ENCODE data around the gene LAMTOR1.

Gene LAMTOR1

GRCh38 chr11:72119198-72119597, 16.1 kb upstream of the LAMTOR1 start:
- no peak for DNase-seq (ENCODE audit: low read depth)

DNA sequence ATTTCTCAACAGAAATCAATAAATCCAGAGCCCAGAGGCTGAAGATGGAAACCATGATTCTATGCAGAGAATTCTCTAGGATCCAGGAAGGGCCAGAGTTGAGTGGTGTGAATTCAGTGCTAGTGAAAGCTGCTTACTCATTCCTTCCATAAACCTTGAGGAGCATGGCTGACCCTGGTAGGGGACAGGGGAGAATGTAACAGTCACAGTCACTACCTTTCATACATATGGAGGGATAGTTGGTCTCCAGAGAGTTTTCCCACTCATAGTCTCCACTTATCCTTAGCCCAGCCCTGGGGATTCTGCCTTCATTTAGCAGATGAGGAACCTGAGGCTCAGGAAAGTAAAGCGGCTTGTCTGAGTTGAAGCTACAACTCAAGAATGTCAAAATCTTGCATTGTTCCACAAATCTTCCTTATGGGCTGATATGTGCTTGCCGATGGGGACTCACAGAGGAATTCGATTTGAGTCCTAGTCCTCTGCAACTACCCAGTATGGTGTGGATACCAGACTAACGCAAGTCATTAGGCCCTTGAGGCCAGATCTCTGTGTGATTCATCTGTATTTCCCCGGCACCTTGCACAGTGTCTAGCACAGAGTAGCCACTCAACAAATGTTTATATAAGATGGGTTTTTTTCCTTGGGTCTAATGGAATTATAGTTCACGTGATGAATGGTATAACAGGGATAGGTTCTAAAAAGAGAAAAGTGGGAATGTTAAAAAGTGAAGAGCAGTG, 13.1 kb upstream of the LAMTOR1 start:
- no peak for DNase-seq (ENCODE audit: low read depth)

DNA sequence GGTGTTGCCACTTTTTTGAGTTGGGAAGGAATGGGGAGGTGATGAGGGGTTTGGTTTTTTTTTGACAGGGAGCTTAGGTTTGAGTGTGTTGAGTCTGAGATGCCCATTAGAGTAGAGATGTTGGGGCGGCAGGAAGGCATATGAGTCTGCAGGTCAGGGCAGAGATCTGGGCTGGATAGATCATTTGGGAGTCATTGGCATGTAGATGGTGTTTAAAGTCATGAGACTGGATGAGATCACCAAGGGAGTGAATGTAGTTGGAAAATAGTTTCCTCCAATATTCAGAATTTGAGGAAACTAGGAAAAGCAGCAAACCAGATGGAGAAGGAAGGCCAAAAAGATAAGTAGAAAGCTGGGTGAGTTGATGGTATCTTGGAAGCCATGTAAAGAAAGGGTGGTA, 11.5 kb upstream of the LAMTOR1 start:
- DNase-seq (ENCODE audit: low read depth) = no peak

DNA sequence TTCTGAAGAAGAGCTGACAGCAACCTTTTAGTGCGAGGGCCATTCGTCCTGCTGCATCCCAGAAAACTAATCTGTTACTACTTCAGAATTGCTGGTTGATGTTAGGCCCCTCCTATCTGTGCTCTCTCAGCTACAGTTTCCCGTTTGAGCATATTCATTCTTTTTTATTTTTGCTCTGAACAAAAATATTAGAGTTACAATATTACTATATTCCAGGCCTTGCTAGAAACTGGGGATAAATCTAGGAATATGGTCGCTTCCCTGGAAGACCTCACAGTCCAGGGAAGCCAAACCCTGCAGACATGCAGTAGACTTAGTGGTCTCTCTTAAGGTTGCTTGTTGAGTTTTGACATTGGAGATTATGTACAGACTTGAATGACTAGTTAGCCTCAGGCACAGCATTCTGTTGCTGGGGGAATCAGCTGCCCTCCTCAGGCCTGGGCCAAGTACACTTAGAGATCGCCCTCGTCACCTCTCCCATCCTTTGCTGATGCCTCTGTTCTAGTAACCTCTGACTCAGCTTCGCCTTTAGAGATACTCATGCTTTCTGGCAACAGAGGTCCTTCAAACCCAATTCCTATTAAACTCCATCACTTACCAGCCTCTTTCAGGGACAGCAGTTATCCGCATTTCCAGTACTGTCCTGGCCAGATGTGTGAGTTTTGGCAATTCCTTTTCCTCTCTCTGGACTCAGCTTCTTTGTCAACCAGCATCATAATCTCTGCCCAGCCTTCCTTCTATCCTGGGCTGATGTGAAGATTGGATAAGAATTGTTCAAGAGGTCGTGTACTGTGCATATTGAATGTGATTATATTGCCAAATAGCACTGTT, 10.1 kb upstream of the LAMTOR1 start:
- DNase-seq (ENCODE audit: low read depth) = no peak

- peak; percentile 99 for DNase-seq (ENCODE audit: low read depth)
Measured at GRCh38 chr11:72112143-72112977, 9.3 kb upstream of the LAMTOR1 start, which contains the start of gene ANAPC15. TSS of gene ANAPC15 (minus strand) at chr11:72112695. CDS start at chr11:72111276, 1,419 bp downstream.

DNA sequence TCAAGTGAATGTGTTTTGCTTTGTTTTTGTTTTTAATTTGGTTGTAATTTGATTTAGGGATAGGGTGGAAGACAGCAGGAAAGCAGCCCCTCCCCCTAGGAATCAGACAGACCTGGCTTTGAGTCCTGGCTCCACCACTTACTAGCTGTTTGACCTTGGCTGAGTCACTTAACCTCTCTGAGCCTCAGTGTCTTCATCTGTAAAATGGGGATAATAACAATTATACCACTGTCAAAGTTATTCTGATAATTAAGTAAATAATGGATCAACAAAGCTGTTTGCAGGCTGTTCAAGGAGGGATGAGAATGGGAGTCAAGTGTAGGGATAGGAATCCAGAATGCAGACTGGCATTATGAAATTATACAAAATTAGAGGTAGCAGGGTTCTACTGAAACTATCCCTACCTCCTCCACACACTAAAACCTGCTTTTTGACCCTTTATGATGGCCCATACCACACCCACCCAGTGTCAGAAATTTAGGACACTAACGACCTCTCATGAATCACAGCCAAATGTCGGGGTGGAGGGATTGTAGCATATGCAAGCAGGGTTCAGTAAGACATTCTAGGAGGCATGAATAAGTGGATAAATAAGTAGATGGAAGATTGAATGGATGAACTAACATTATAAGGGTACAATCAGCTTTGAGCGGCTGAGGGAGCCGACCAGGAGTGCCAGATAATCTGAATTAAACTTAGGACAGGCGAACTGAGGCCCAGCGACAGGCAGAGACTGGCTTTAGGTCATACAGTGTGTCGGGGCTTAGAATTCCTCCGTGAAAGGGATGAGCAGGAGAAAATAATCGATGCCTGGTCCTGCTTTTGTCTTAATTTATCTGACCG, 8.4 kb upstream of the LAMTOR1 start:
- no peak for DNase-seq (ENCODE audit: low read depth)

- no peak for DNase-seq (ENCODE audit: low read depth)
Measured at GRCh38 chr11:72105888-72106287, 2.8 kb upstream of the LAMTOR1 start, which contains the start of gene TOMT. TSS of gene TOMT (plus strand) at chr11:72105924. CDS start at chr11:72105952, 28 bp downstream.

DNA sequence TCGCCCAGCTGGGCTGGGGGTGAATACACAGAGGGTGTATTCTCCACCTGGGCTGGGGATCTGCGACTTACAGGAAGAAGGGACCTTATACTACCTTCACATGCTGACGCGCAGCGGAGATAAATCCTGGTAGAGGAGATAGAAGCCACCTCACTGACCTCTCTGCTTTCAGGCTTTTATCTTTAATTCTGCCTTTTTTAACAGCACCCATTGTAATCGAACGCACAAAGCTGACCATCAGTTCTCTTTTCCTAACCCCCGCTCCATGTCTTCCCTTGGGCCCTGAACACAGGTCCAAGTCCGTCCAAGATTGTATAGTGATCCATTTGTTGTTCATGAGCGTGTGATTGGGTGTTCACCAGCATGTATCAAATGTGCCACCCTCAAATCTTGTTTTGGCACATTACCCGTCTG, 664 bp upstream of the LAMTOR1 start:
- no peak for DNase-seq (ENCODE audit: low read depth)

DNA sequence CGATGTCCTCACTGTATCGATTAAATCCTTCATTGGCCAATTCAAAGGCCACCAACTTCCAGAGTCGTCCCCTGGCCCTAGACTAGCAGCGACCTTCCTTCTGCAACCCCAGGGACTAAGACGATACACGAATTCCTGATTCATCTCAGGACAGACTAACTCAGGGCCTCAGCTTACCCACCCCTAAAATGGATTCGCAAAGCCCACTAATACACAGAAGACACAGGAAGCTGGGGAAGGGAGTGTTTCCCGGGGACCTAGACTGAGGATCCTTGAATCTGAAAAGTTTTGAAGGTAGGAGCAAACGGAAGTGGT, 509 bp downstream of the LAMTOR1 start:
- DNase-seq (ENCODE audit: low read depth) = no peak

DNA sequence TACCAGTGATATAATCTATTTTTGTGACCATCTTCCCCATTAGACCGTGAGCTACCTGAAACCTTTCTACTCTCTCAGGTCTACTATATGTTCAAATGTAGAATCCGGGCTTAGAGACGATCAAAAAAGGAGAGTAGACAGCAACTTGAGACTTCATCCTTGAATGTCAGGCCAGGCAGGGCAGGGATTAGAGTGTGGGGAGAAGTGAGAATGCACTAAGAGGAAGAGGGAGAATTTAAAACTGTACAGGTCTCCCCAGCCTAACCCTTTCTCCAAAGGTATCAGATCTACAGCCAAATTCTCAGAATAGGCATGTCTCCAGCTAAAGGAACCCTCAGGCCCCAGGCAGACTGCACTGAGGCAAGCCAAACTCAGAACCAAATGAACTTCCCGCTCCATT, 935 bp downstream of the LAMTOR1 start:
- no peak for DNase-seq (ENCODE audit: low read depth)

DNA sequence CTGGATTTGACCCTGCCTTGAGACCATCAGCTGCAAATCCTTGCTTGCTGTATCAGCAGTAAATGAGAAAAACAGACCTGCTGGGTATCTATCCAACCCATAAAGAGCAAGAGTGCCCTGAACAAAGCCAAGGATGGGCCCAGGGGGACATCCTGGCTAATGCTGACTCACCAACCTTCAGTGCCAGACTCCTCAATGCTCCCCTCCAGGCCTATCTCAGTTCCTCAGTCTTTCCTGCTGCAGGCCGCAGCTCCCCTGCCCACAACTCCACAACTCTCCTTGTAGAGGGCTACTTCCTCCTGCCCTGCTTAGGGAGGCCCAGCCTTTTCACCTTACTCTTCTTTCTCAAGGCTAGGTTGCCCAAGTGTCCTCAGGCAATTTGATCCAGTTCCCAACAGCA, 2.6 kb downstream of the LAMTOR1 start:
- peak; percentile 100 for DNase-seq (ENCODE audit: low read depth)

DNA sequence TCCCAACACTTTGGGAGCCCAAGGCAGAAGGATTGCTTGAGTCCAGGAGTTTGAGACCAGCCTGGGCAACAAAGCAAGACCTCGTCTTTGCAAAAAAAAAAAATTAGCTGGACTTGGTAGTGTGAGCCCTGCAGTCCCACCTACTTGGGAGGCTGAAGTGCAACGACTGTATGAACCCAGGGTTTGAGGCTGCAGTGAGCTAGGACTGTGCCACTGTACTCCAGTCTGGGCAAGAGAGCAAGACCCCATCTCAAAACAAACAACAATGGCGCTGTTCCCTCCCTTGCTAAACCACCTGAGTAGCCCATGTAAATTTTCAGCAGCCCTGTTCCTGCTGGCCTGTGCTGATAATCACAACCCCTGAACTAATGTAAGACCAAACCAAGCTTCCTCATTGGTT, 3.1 kb downstream of the LAMTOR1 start:
- DNase-seq (ENCODE audit: low read depth) = no peak

DNA sequence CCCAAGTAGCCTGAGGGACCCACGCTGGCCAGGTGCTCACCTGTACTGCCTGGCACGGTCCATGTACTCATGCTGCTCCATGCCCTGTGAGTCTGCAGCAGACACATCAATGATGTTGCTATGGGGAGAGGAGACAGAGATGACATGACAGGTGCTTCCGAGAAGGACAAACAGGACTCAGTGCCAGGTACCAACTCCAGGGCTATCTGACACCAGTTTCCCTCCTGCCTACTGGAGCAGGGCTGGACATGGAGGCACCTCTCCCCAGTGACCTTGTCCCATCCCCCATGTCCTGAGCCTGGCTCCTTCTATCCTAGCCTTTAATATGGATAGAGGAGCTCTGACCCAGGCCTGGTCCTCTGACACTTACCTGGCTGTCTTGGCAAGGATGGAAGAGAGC, 4.4 kb downstream of the LAMTOR1 start:
- DNase-seq (ENCODE audit: low read depth) = no peak

DNA sequence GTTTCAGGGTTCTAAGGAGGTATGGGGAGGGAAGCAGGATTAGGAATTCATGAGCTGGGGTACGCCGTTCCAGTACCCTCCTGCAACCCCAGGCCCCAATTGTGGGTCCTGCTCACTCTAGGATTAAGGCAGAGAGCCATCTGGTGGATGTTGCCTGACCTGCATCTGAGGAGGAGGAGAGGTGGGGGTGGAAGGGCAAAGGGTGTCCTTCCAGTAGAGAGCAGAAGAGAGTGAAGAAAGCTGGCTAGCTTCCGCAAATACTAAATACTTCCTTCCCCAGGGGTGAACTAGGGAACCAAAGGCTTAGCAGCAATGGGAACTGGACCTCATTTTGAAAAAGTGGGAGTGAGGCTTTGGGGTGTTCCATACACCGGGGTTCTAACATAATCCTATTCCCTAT, 11.8 kb downstream of the LAMTOR1 start:
- DNase-seq (ENCODE audit: low read depth) = peak; percentile 66

- no peak for DNase-seq (ENCODE audit: low read depth)
Measured at GRCh38 chr11:72088076-72088808, 14.9 kb downstream of the LAMTOR1 start.

- no peak for DNase-seq (ENCODE audit: low read depth)
Measured at GRCh38 chr11:72085621-72086351, 17.3 kb downstream of the LAMTOR1 start.

DNA sequence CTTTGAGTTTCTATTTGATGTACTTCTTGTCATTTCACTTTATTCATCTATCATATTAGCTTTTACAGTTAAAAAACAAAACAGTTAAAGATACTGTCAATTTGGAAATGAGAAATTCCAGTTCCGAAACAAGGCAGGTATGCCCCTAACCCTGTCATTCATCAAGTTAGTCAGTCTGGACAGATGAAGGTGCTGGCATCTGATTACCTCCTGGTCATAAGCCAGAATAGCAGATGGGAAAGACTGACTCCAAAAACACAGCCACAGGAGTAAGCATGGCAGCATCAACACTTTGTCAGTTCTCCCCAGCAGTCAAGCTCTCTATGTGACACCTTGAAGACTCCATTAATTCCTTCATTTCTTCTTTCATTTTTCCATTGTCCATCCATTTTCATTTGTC, 18.1 kb downstream of the LAMTOR1 start:
- DNase-seq (ENCODE audit: low read depth) = no peak

DNA sequence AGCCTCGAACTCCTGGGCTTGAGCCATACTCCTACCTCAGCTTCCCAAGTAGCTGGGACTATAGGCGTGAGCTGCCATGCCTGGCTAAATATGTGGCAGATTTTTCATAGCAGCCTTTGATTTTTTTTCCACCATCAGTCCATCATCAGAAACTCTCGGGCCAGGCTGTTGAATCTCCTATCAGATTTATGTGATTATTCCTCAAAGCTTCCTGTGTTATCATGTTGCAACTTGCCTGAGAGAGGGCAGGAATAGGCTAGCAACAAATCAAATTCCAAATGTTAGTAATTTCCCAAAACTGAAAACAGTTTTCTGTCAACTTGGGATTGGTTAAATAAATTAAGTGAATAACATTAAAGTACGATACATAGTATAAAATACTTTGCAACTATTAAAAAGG, 19.0 kb downstream of the LAMTOR1 start:
- DNase-seq (ENCODE audit: low read depth) = no peak

DNA sequence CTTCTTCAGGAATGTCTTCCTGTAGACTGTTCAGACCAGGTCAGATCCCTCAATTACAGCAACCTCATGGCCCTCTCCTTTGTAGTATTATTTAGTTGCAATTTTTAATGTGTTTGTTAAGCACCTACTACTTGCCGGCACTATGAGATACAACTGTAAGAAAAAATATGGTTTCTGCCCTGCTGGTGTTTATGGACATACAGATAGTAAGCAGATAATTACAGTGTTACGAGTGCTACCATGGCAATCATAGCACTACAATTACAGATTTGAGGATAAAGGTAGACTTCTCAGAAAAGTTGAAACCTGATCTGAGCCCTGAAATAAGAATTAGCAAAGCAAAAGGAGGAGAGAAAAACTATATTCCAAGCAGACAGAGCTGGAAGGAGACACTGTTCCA, 19.7 kb downstream of the LAMTOR1 start:
- no peak for DNase-seq (ENCODE audit: low read depth)

DNA sequence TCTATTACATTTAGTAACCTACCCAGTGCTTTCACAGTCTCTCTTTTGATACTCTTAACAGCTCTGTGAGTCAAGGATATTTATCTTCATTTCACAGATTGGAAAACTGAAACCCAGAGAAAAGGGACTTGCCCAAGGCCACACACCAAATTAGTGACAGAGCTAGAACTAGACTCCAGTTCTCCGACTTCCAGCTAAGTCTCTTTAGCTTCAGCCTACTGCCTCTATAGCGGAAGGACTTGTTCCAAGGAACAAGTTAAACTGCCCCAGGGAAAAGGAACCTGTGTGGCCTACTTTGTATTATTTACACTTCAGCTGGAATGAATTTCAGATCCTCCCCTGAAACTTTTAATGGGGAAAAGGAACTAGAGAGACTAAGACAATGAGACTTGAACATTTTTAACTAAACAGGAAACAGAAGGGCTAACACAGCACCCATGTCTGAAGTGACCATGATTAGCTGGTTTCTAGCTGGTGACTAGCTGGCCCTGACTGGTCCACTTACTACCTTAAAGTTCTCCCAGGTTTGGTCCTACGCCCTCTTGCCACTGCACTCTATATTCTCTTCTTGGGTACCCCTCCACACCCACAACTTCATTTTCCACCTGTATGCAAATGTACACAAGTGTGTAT, 21.2 kb downstream of the LAMTOR1 start:
- no peak for DNase-seq (ENCODE audit: low read depth)

All from CMK (cell line).